AG10803 (cell line): ENCODE measurements around the gene HTR6.

Experiments
- DNase-seq: peaks from one replicate; pipeline ENCODE4 v3.0.0; 2010; ENCODE audit warnings: low read depth
- H3K4me3 ChIP-seq: 2 replicates; pipeline ENCODE4 v1.5.1; 2011; ENCODE audit warnings: mild to moderate bottlenecking, low read length, control low read depth
- TF ChIP-seq, protein P1 (sequence below): conservative IDR thresholded peaks from 2 replicates; pipeline ENCODE4 v1.5.1; 2011; ENCODE audit warnings: mild to moderate bottlenecking, low read length, control low read depth, inconsistent platforms

Gene HTR6

DNA sequence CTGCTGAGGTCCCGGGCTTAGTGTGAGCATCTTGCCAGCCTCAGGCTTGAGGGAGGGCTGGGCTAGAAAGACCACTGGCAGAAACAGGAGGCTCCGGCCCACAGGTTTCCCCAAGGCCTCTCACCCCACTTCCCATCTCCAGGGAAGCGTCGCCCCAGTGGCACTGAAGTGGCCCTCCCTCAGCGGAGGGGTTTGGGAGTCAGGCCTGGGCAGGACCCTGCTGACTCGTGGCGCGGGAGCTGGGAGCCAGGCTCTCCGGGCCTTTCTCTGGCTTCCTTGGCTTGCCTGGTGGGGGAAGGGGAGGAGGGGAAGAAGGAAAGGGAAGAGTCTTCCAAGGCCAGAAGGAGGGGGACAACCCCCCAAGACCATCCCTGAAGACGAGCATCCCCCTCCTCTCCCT is 7.2 kb upstream of the HTR6 start:
- H3K4me3 ChIP-seq, result no peak overlapping the region
- no peak for DNase-seq
- TF ChIP-seq, protein P1, sequence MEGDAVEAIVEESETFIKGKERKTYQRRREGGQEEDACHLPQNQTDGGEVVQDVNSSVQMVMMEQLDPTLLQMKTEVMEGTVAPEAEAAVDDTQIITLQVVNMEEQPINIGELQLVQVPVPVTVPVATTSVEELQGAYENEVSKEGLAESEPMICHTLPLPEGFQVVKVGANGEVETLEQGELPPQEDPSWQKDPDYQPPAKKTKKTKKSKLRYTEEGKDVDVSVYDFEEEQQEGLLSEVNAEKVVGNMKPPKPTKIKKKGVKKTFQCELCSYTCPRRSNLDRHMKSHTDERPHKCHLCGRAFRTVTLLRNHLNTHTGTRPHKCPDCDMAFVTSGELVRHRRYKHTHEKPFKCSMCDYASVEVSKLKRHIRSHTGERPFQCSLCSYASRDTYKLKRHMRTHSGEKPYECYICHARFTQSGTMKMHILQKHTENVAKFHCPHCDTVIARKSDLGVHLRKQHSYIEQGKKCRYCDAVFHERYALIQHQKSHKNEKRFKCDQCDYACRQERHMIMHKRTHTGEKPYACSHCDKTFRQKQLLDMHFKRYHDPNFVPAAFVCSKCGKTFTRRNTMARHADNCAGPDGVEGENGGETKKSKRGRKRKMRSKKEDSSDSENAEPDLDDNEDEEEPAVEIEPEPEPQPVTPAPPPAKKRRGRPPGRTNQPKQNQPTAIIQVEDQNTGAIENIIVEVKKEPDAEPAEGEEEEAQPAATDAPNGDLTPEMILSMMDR, result no peak

DNA sequence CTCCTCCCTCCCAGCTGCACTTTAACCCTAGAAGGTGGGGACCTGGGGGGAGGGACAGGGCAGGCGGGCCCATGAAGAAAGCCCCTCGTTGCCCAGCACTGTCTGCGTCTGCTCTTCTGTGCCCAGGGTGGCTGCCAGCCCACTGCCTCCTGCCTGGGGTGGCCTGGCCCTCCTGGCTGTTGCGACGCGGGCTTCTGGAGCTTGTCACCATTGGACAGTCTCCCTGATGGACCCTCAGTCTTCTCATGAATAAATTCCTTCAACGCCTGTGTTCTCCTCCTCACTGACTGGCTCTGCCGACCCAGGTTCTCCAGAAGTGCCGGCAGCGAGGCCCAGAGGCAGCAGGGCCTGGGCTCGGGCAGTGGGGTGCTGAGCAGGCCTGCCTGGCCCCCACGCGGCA is 6.5 kb upstream of the HTR6 start:
- TF ChIP-seq, protein P1, result no peak

DNA sequence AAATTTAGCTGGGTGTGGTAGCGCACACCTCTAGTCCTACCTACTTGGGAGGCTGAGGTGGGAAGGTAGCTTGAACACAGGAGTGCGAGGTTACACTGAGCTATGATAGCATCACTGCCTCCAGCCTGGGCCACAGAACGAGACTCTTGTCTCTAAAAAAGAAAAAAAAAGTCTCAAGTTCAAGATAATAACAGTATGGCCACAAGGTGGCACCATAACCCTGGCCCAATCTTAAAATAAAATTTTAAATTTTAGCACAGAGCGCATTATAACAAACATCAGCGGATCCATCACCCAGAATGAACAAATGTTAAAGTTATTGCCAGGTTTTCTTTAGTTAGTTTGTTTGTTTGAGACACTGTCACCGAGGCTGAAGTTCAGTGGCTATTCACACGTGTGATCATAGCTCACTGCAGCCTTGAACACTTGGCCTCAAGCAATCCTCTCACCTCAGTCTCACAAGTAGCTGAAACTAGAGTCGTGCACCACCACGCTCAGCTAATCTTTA is 2.9 kb upstream of the HTR6 start:
- H3K4me3 ChIP-seq, result no peak overlapping the region
- TF ChIP-seq, protein P1, result peak; percentile 68
- peak; percentile 48 for DNase-seq

More for the DNA sequence above, 6.5 kb upstream of the HTR6 start:
- DNase-seq, result no peak
- H3K4me3 ChIP-seq, result no peak overlapping the region

DNA sequence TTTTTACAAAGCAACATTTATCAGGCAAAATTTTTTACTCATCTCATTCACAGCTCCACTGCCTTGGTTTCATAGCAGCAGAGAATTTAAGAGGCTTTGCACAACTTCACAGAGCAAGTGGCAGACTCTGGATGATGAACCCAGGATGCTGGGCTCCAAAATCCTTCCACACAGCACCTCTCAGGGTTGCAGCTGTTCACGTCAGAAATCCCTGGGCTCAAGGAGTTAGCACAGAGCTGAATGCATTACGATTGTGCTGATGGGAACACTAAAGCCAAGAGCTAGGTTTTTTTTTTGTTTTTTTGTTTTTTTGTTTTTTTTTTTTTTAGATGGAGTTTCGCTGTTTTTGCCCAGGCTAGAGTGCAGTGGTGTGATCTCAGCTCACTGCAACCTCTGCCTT is 2.4 kb upstream of the HTR6 start:
- no peak for DNase-seq

DNA sequence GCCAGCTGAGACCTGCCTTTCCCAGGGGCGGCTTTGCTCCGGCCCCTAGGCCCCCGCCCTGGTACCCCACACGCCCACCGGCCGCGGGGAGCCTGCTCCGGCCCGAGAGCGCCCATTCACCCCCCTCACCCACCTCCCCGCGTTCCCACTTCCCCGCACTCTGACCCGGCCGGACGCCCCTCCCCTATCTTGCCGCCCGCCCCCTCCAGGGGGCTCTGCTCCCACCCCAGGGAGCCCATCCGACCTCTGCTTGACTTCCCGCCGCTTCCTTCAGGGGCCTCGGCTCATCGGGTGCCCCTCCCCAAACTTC is 466 bp downstream of the HTR6 start:
- TF ChIP-seq, protein P1, result no peak
- H3K4me3 ChIP-seq, result no peak overlapping the region

More for the DNA sequence above, 2.4 kb upstream of the HTR6 start:
- no peak overlapping the region for H3K4me3 ChIP-seq
- TF ChIP-seq, protein P1, result no peak

DNA sequence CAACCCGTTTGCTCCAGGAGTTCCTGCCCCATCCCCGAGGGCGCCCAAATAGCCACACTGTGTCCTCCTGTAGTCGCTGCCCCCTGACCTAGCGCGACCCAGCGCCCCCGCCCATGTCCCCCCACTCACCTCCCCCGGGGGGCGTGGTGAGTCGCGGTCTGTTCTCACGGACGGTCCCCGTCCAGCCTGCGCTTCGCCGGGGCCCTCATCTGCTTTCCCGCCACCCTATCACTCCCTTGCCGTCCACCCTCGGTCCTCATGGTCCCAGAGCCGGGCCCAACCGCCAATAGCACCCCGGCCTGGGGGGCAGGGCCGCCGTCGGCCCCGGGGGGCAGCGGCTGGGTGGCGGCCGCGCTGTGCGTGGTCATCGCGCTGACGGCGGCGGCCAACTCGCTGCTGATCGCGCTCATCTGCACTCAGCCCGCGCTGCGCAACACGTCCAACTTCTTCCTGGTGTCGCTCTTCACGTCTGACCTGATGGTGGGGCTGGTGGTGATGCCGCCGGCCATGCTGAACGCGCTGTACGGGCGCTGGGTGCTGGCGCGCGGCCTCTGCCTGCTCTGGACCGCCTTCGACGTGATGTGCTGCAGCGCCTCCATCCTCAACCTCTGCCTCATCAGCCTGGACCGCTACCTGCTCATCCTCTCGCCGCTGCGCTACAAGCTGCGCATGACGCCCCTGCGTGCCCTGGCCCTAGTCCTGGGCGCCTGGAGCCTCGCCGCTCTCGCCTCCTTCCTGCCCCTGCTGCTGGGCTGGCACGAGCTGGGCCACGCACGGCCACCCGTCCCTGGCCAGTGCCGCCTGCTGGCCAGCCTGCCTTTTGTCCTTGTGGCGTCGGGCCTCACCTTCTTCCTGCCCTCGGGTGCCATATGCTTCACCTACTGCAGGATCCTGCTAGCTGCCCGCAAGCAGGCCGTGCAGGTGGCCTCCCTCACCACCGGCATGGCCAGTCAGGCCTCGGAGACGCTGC is 1.1 kb downstream of the HTR6 start:
- TF ChIP-seq, protein P1, result no peak
- no peak overlapping the region for H3K4me3 ChIP-seq
- DNase-seq, result no peak

More for the DNA sequence above, 466 bp downstream of the HTR6 start:
- no peak for DNase-seq

DNA sequence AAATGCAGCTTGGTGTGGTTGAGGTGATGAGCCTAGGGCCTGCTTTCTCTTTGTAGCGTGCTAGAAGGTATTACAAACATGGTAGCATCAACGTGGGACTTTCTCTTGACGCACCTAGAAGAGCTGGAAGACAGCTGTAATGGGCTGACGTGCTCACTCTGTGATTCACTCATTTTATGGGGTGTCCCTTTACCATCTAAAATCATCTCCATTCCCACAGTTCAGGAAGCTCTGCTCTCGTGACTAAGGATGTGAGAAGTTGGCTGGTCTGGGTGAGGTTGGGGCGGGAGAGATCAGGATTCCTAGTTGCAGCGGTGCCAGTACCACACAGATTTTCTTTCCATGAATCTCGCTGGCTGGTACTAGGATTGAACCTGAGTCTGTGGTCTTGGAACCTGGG is 4.2 kb downstream of the HTR6 start:
- TF ChIP-seq, protein P1, result no peak
- no peak overlapping the region for H3K4me3 ChIP-seq
- no peak for DNase-seq
